ENCODE measurements around the gene FSIP1.

DNA sequence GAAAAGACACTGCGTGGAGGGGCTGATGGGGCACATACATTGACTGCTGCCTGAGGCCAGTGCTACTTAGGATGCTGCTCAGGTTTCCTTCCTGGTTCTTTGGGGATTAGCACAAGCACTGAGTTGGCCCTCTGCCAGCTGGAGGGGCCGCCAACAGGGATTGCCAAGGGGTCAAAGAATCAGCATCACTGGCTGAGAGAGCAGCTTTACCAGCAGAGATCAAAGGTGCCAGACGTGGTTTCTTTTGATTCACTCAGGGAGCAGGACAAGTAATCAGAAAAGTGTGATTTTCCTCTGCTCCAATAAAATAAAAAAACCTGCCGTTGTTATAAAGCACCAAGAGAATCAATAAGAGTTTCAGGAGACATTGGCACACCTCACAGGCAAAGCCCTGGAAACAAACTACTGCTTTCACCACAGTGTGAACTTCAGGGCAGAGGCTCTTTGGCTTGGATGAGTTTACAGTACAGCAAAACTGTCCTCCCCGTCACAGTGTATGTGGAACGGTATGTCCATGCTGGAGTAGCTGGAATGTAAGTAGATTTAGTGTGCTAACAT, 45.8 kb upstream of the FSIP1 start:
- TF ChIP-seq, protein P1, sequence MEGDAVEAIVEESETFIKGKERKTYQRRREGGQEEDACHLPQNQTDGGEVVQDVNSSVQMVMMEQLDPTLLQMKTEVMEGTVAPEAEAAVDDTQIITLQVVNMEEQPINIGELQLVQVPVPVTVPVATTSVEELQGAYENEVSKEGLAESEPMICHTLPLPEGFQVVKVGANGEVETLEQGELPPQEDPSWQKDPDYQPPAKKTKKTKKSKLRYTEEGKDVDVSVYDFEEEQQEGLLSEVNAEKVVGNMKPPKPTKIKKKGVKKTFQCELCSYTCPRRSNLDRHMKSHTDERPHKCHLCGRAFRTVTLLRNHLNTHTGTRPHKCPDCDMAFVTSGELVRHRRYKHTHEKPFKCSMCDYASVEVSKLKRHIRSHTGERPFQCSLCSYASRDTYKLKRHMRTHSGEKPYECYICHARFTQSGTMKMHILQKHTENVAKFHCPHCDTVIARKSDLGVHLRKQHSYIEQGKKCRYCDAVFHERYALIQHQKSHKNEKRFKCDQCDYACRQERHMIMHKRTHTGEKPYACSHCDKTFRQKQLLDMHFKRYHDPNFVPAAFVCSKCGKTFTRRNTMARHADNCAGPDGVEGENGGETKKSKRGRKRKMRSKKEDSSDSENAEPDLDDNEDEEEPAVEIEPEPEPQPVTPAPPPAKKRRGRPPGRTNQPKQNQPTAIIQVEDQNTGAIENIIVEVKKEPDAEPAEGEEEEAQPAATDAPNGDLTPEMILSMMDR (IDR thresholded peaks at IDR 0.05), result no peak
- TF ChIP-seq POLR2A (IDR thresholded peaks at IDR 0.05; ENCODE audit: low read depth) (no peak), POLR2AphosphoS5 (IDR thresholded peaks at IDR 0.05) (peak; percentile 62 to 87)
